ENCODE measurements around the gene ZNF438.
A peak's percentile ranks its signal among the peaks of the same experiment; 100 is the strongest.
"Not testable (repeated sequence)": the region's sequence is repeated elsewhere in the genome, so short reads cannot be mapped to it uniquely, and the experiment has no call there.

ZNF438 gene

GRCh38 chr10:30915146-30915545 is 116.5 kb downstream of the ZNF438 start:
- Histone ChIP-seq H3K27ac (peak overlapping the region; percentile 36), H3K27me3 (no peaks in the 10 kb centered on the region), H3K36me3 (no peaks in the 10 kb centered on the region), H3K9me3 (no peaks in the 10 kb centered on the region), H3K4me3 (ENCODE audit: low read depth in 1 of 2, low read length in 1 of 2) (no peak overlapping the region), H3K4me1 (ENCODE audit: control insufficient read depth in 1 of 2, insufficient read depth in 1 of 2, low read depth in 1 of 2, low read length in 1 of 2) (peaks cover 13 to 14% of the 10 kb centered on the region in 2 experiments)
- TF ChIP-seq CTCF (IDR thresholded peaks at IDR 0.05): no peak

DNA sequence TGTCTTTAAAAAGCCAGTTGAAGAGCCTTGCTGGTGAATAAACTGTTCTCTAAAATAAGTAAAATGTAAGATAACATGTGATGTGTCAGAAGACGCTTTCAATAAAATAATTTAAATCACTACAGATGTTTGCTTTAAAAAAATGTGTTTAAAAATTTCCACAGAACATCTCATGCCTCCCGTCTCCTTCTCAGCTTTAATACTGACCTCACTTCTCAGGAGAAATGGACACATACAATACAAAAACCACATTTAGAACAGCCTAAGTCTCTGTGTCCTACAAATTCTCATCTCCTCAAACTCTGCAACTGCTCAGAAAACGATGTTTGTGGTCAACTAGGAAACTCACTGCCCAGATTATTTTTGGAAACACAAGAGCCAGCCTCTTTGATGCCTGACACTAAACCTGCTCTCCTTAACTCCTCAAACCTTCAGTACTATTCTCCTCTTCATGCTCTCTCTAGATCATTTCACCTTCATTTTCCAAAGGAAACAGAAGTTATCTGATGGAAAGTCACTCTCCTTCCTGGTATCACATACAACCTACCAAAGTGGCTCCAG is 120.3 kb downstream of the ZNF438 start:
- H3K27ac ChIP-seq: peak overlapping the region; percentile 14
- H3K4me1 ChIP-seq (ENCODE audit: control insufficient read depth in 1 of 2, insufficient read depth in 1 of 2, low read depth in 1 of 2, low read length in 1 of 2): peaks cover 13 to 14% of the 10 kb centered on the region in 2 experiments
- H3K36me3 ChIP-seq: peaks cover 5% of the 10 kb centered on the region
- TF ChIP-seq CTCF (IDR thresholded peaks at IDR 0.05): no peak
- no peaks in the 10 kb centered on the region for H3K27me3 ChIP-seq
- no peaks in the 10 kb centered on the region for H3K9me3 ChIP-seq
- H3K4me3 ChIP-seq (ENCODE audit: low read depth in 1 of 2, low read length in 1 of 2): no peak overlapping the region

GRCh38 chr10:30903397-30904138 is 128.1 kb downstream of the ZNF438 start:
- Histone ChIP-seq H3K4me1 (ENCODE audit: control insufficient read depth in 1 of 2, insufficient read depth in 1 of 2, low read depth in 1 of 2, low read length in 1 of 2) (no peaks in the 10 kb centered on the region), H3K27me3 (no peaks in the 10 kb centered on the region), H3K4me3 (ENCODE audit: low read depth in 1 of 2, low read length in 1 of 2) (no peak overlapping the region), H3K27ac (no peak overlapping the region), H3K9me3 (no peaks in the 10 kb centered on the region), H3K36me3 (peaks cover 16% of the 10 kb centered on the region)
- TF ChIP-seq CTCF (IDR thresholded peaks at IDR 0.05): no peak

DNA sequence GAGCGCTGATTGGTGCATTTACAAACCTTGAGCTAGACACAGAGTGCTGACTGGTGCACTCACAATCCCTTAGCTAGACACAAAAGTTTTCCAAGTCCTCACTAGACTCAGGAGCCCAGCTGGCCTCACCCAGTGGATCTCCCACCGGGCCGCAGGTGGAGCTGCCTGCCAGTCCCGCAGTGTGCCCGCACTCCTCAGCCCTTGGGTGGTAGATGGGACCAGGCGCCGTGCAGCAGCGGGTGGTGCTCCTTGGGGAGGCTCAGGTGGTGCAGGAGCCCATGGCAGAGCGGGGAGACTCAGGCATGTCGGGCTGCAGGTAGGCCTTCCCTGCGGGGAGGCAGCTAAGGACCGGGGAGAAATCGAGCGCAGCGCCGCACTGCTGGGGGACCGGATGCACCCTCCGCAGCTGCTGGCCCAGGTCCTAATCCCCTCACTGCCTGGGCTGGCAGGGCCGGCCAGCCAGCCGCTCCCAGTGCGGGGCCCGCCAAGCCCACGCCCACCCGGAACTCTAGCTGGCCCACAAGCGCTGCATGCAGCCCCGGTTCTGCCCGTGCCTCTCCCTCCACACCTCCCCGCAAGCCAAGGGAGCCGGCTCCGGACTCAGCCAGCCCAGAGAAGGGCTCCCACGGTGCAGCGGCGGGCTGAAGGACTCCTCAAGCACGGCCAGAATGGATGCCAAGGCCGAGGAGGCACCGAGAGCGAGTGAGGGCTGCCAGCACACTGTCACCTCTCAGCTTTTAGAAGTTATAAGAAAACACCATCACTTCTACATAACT is 128.9 kb downstream of the ZNF438 start:
- Histone ChIP-seq H3K27ac (no peak overlapping the region), H3K4me1 (ENCODE audit: control insufficient read depth in 1 of 2, insufficient read depth in 1 of 2, low read depth in 1 of 2, low read length in 1 of 2) (no peaks in the 10 kb centered on the region), H3K9me3 (no peaks in the 10 kb centered on the region), H3K4me3 (ENCODE audit: low read depth in 1 of 2, low read length in 1 of 2) (no peak overlapping the region), H3K36me3 (peaks cover 11% of the 10 kb centered on the region), H3K27me3 (no peaks in the 10 kb centered on the region)
- TF ChIP-seq CTCF (IDR thresholded peaks at IDR 0.05): no peak

GRCh38 chr10:30901487-30901886 is 130.2 kb downstream of the ZNF438 start:
- H3K9me3 ChIP-seq; H3K4me3 ChIP-seq (ENCODE audit: low read depth in 1 of 2, low read length in 1 of 2); H3K4me1 ChIP-seq (ENCODE audit: control insufficient read depth in 1 of 2, insufficient read depth in 1 of 2, low read depth in 1 of 2, low read length in 1 of 2); H3K27ac ChIP-seq; H3K27me3 ChIP-seq: not testable (repeated sequence)
- peaks cover 11% of the 10 kb centered on the region for H3K36me3 ChIP-seq

GRCh38 chr10:30898964-30899363 is 132.7 kb downstream of the ZNF438 start:
- H3K4me3 ChIP-seq (ENCODE audit: low read depth in 1 of 2, low read length in 1 of 2): no peak overlapping the region
- H3K27me3 ChIP-seq: no peaks in the 10 kb centered on the region
- no peaks in the 10 kb centered on the region for H3K9me3 ChIP-seq
- H3K36me3 ChIP-seq: peaks cover 11% of the 10 kb centered on the region
- TF ChIP-seq CTCF (IDR thresholded peaks at IDR 0.05): no peak
- no peaks in the 10 kb centered on the region for H3K4me1 ChIP-seq (ENCODE audit: control insufficient read depth in 1 of 2, insufficient read depth in 1 of 2, low read depth in 1 of 2, low read length in 1 of 2)
- H3K27ac ChIP-seq: no peak overlapping the region

Measured in neutrophil (primary cell).